HepG2 (cell line): ENCODE data around the gene PDE4D. TPM values are rescaled to one million over a fixed set of nuclear protein-coding genes. Genes with fewer than 3 reads are reported as not detected.

Experiments used
- ATAC-seq: fragments of 200-7000 bp; cut with Tn5 transposase; 3 replicates; pipeline ENCODE4 v1.9.1; 2020; ENCODE audit warnings: mild to moderate bottlenecking, moderate library complexity
- BruUV-seq: library from RNA; stranded (reverse); fragments of 400-500 nt; replicated peaks from 2 replicates; lab custom pipeline; 2021; lab: Mats Ljungman, UMichigan
- CTCF ChIA-PET: fragments of 300-600 bp; formaldehyde crosslinking; extraction: SDS; loops from one replicate; lab custom pipeline; 2021; ENCODE audit warnings: low total read pairs, inconsistent platforms, low intra/inter-chr PET ratio; lab: Yijun Ruan, JAX
- POLR2A ChIA-PET: fragments of 350-600 bp; sonication (Branson Sonifier 250); formaldehyde crosslinking; loops from one replicate; lab custom pipeline; 2020; ENCODE audit warnings: antibody characterized with exemption, inconsistent platforms; lab: Yijun Ruan, JAX
- DNase-seq: peaks from one replicate; pipeline ENCODE4 v3.0.0-alpha.2; 2015; ENCODE audit warnings: low spot score
- FAIRE-seq: peaks from 3 replicates; lab custom pipeline; 2011; peaks lifted over from hg19 to GRCh38; lab: Jason Lieb, UNC
- H2AFZ ChIP-seq: one replicate; pipeline ENCODE4 v1.6.1; 2011; ENCODE audit warnings: low read length, inconsistent platforms
- H3K27ac ChIP-seq: fragments of 300-600 bp; 3 replicates; pipeline ENCODE4 v1.8.0; 2011; ENCODE audit warnings: mixed run types, mild to moderate bottlenecking, mixed read lengths, low read length, inconsistent platforms; ENCODE audit not compliant: insufficient read depth; ENCODE audit errors: extremely low read length
- H3K27me3 ChIP-seq, 2 experiments: fragments of 200-600 bp in 1 of 2; 2 replicates in 1 of 2; 3 replicates in 1 of 2; pipeline versions ENCODE4 v1.6.0 to v1.8.0; 2011; ENCODE audit warnings: low read length in 2 of 2, mild to moderate bottlenecking in 2 of 2, moderate library complexity in 2 of 2, inconsistent platforms in 1 of 2; ENCODE audit not compliant: insufficient read depth in 2 of 2, control insufficient read depth in 1 of 2
- H3K36me3 ChIP-seq, 2 experiments: fragments of 200-600 bp in 1 of 2; replicated peaks in 1 of 2; 2 replicates in 1 of 2; 3 replicates in 1 of 2; pipeline versions ENCODE4 v1.5.1 to v1.8.0; 2011; ENCODE audit warnings: low read length in 2 of 2, inconsistent platforms in 1 of 2; ENCODE audit not compliant: insufficient read depth in 2 of 2, control insufficient read depth in 1 of 2
- H3K4me1 ChIP-seq: 2 replicates; pipeline ENCODE4 v1.5.1; 2012; ENCODE audit warnings: low read length, inconsistent platforms; ENCODE audit not compliant: insufficient read depth
- H3K4me2 ChIP-seq: 2 replicates; pipeline ENCODE4 v1.6.0; 2011; ENCODE audit warnings: low read depth, low read length, inconsistent platforms
- H3K4me3 ChIP-seq, 3 experiments: fragments of 200-600 bp in 1 of 3; sonication (generic), shearing (Covaris generic) in 1 of 3; replicated peaks in 1 of 3; 2 replicates each; pipeline ENCODE4 v1.5.1; 2011 to 2016; ENCODE audit warnings: low read length in 3 of 3, inconsistent platforms in 2 of 3, low read depth in 2 of 3, mild to moderate bottlenecking in 2 of 3, control low read depth in 1 of 3, mixed read lengths in 1 of 3; ENCODE audit not compliant: insufficient read depth in 1 of 3
- H3K79me2 ChIP-seq: one replicate; pipeline ENCODE4 v1.6.1; 2011; ENCODE audit warnings: low read length, inconsistent platforms; ENCODE audit not compliant: insufficient read depth
- H3K9ac ChIP-seq: 2 replicates; pipeline ENCODE4 v1.6.0; 2011; ENCODE audit warnings: mild to moderate bottlenecking, low read depth, low read length, inconsistent platforms; ENCODE audit not compliant: insufficient read depth
- H3K9me3 ChIP-seq: 2 replicates; pipeline ENCODE4 v1.5.1; 2012; ENCODE audit warnings: mild to moderate bottlenecking, low read length
- H4K20me1 ChIP-seq: 2 replicates; pipeline ENCODE4 v1.6.0; 2011; ENCODE audit warnings: inconsistent platforms, mild to moderate bottlenecking, low read length, moderate library complexity; ENCODE audit not compliant: insufficient read depth
- ATF1 ChIP-seq: IDR thresholded peaks from 2 replicates; pipeline ENCODE4 v1.6.1; 2016; ENCODE audit warnings: mild to moderate bottlenecking, control low read depth
- HMG20B ChIP-seq: conservative IDR thresholded peaks from 2 replicates; pipeline ENCODE4 v1.6.1; 2016; ENCODE audit warnings: missing genetic modification reagents, missing compliant biosample characterization
- JARID2 ChIP-seq: sonication (generic); formaldehyde crosslinking; IDR thresholded peaks from 2 replicates; pipeline ENCODE4 v1.8.1; 2023; ENCODE audit warnings: missing genetic modification reagents, inconsistent platforms; ENCODE audit not compliant: insufficient replicate concordance
- KAT8 ChIP-seq: IDR thresholded peaks from 2 replicates; pipeline ENCODE4 v1.6.1; 2016; ENCODE audit warnings: missing genetic modification reagents, missing compliant biosample characterization
- MED1 ChIP-seq: sonication (generic); formaldehyde crosslinking; IDR thresholded peaks from 2 replicates; pipeline ENCODE4 v1.4.0; 2020; ENCODE audit warnings: missing genetic modification reagents
- MNT ChIP-seq: fragments of 450-650 bp; IDR thresholded peaks from 2 replicates; pipeline ENCODE4 v1.6.1; 2016
- NR1H2 ChIP-seq: sonication (generic); formaldehyde crosslinking; IDR thresholded peaks from 2 replicates; pipeline ENCODE4 v1.8.1; 2022; ENCODE audit warnings: low read depth, missing genetic modification reagents, borderline replicate concordance
- RNF219 ChIP-seq: sonication (generic); formaldehyde crosslinking; IDR thresholded peaks from 2 replicates; pipeline ENCODE4 v1.5.0; 2020; ENCODE audit warnings: mild to moderate bottlenecking, missing genetic modification reagents
- SAP130 ChIP-seq: IDR thresholded peaks from 2 replicates; pipeline ENCODE4 v1.6.1; 2016; ENCODE audit warnings: low read depth
- TOPORS ChIP-seq: sonication (generic); formaldehyde crosslinking; IDR thresholded peaks from 2 replicates; pipeline ENCODE4 v1.8.0; 2023; ENCODE audit warnings: mild to moderate bottlenecking, missing genetic modification reagents
- ZNF549 ChIP-seq: sonication (generic); formaldehyde crosslinking; IDR thresholded peaks from 2 replicates; pipeline ENCODE4 v1.5.0; 2020; ENCODE audit warnings: missing genetic modification reagents
- ZNF674 ChIP-seq: sonication (generic); formaldehyde crosslinking; IDR thresholded peaks from 2 replicates; pipeline ENCODE4 v1.5.0; 2020; ENCODE audit warnings: low read depth, mild to moderate bottlenecking, missing genetic modification reagents
- WGBS: methylation state at CpG from one replicate; pipeline ENCODE4 v1.1.6; 2017; ENCODE audit warnings: low lambda C conversion rate; 5-methylcytosine and 5-hydroxymethylcytosine counted together
- in situ Hi-C: cut with HindIII; loops from 2 replicates; pipeline ENCODE4 v1.10.0; 2017; ENCODE audit warnings: low pct_unique_long_range_greater_than_20kb; ENCODE audit not compliant: extremely low pct_ligation_motif_present
- intact Hi-C: fragments of 100-400 bp; cut with micrococcal nuclease; formaldehyde crosslinking; loops from one replicate; pipeline ENCODE4 v1.10.0; 2022; ENCODE audit not compliant: unreplicated experiment
- polyA plus RNA-seq, 8 experiments: library from polyadenylated mRNA; depleted of rRNA in 3 of 8; stranded (reverse) in 7 of 8; unstranded in 1 of 8; fragments of >200 nt; fragmentation: Illumina TruSeq in 4 of 8; extraction: Trizol in 4 of 8; gene quantifications; 2 replicates each; pipeline versions ENCODE4 v1.2.1 to v1.2.3, GENCODE V29; 2011 to 2016; ENCODE audit warnings: low read depth in 4 of 8, missing spikeins in 1 of 8, mixed read lengths in 1 of 8; ENCODE audit not compliant: insufficient read depth in 1 of 8
- total RNA-seq, 5 experiments: library from RNA; depleted of rRNA; stranded (reverse); fragments of >200 nt; fragmentation: Illumina TruSeq; extraction: Trizol; gene quantifications; 2 replicates each; pipeline ENCODE4 v1.2.3, GENCODE V29; 2016; ENCODE audit warnings: low read depth in 1 of 5

PDE4D gene
- total and polyA plus RNA-seq, 2 of the 13 experiments (the other 11 are each of a cell fraction or from before 2014, with no cell fraction given): 7.0 to 12.2 TPM

GRCh38 chr5:59119480-59119879 is 774.0 kb downstream of the PDE4D start (continued):
- no peak for TF ChIP-seq MNT
- no peak for TF ChIP-seq KAT8
- TF ChIP-seq SAP130 (CRISPR knock-in tag): no peak

GRCh38 chr5:59117320-59117719 is 776.2 kb downstream of the PDE4D start:
- Histone ChIP-seq H3K4me3 (no peak overlapping the region), H3K27ac (no peak overlapping the region), H3K9ac (no peak overlapping the region), H3K4me1 (peaks cover 9% of the 10 kb centered on the region), H2AFZ (no peak overlapping the region), H3K9me3 (no peaks in the 10 kb centered on the region), H3K79me2 (no peaks in the 10 kb centered on the region), H3K4me2 (no peak overlapping the region), H3K27me3 (no peaks in the 10 kb centered on the region), H3K36me3 (no peaks in the 10 kb centered on the region), H4K20me1 (no peaks in the 10 kb centered on the region; the same call in 1 of the 2 replicates)
- TF ChIP-seq ATF1 (CRISPR knock-in tag) (no peak), MED1 (CRISPR knock-in tag) (no peak), NR1H2 (no peak), HMG20B (no peak), ZNF674 (CRISPR knock-in tag) (no peak), JARID2 (CRISPR knock-in tag) (no peak), ZNF549 (no peak), TOPORS (CRISPR knock-in tag) (no peak), MNT (no peak), RNF219 (CRISPR knock-in tag) (no peak)
- 23% methylated on average over 3 of the region's 3 CpGs for WGBS
- no peak for ATAC-seq
- no TSS peak for BruUV-seq
- no peak for FAIRE-seq
- in situ Hi-C loops: no loop called here
- ChIA-PET CTCF (no interaction called here), POLR2A (no interaction called here)
- intact Hi-C loops: no loop called here
- DNase-seq: no peak
